Stimulated activated CD8-positive, alpha-beta memory T cell treated with anti-CD3 and anti-CD28 coated beads, Interleukin-4, amount 100 ng/mL, for 1 hour (primary cell): ENCODE data around the gene EEA1.
"Not testable (repeated sequence)": the region's sequence is repeated elsewhere in the genome, so short reads cannot be mapped to it uniquely, and the experiment has no call there.

Experiments used
- DNase-seq, 2 donors: peaks; one replicate each; pipeline ENCODE4 v3.0.0-alpha.2; 2020; ENCODE audit warnings: low read depth in 2 of 2, low spot score in 1 of 2

EEA1 gene

GRCh38 chr12:92928962-92929915 lies at the start of gene EEA1:
TSS of gene EEA1 (minus strand) at chr12:92929295. CDS start at chr12:92929066, 229 bp downstream.
- peak; percentile 89 to 91 for DNase-seq

GRCh38 chr12:92978607-92979006 lies 49.5 kb upstream of the EEA1 start:
- no peak for DNase-seq

DNA sequence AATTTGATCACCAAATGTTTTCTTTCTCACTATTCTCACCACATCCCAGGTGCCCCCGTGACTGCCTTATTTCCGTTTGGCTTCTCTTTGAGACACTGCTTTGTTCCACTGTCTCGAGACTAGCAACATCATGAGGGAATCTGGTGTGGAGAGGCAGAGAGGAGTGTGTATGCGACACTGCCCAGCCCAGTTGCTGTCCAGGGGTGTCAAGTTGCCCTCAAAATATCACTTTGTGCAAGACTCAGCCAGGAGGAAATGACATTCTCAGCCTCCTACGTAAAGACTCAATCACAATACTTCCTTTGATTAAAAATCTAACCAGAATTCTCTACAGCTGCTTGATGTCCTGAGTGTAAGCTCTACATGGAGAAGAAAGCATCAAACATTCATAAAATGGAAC lies 48.2 kb upstream of the EEA1 start:
- DNase-seq: no peak

DNA sequence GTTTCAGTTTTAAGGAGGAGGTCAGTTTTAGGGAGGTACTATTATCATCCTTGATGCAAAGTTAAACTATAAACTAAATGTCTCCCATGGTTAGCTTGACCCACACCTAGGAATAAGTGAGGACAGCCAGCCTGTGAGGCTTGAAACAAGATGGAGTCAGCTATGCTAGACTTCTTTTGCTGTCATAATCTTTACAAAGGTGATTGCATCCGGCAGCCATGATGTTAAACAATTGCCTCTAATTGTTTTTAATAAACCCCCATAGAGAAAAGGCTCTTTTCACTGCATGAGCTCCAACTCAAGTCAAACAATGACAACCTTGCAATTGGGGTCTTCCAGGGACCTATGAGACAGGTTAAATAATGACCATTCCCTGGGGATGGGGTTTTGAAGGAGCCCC lies 45.7 kb upstream of the EEA1 start:
- no peak for DNase-seq

DNA sequence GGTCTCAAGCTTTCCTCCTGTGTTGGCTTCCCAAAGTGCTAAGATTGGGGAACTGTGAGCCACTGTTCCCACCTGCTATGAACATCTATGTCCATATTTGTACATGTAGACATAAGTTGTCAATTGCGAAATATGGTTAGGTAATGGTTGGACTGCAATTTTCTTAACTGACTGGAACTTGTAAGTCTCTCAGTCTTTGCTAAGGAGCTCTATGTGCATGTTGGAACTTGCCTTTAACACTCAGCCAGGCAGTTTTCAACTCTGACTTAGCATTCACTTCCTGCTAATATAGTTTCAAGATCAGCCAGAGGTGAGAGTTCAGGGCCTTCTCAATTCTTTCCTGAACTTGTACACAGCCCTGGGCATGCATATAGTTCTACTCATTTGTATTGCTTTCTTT lies 44.5 kb upstream of the EEA1 start:
- DNase-seq: no peak

- DNase-seq: no peak
Measured at GRCh38 chr12:92971859-92972524, 42.9 kb upstream of the EEA1 start.

GRCh38 chr12:92968176-92968813 lies 39.2 kb upstream of the EEA1 start:
- DNase-seq: no peak

DNA sequence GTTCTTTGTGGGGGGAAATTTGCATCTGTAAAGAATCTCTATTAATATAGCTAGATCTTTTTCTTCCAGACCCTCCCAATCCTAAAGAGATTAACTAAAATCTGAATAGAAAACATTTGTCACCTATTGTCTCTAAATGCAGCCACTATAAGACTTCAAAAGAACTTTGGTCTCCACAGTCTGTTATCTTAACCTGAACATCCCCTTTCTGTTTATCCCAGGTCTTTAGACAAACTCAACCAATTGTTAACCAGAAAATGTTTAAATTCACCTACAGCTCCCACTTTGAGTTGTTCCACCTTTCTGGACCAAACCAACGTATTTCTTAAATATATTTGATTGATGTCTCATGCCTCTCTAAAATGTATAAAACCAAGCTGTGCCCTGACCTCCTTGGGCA lies 35.3 kb upstream of the EEA1 start:
- DNase-seq: not testable (repeated sequence)

GRCh38 chr12:92961949-92962348 lies 32.9 kb upstream of the EEA1 start:
- no peak for DNase-seq

DNA sequence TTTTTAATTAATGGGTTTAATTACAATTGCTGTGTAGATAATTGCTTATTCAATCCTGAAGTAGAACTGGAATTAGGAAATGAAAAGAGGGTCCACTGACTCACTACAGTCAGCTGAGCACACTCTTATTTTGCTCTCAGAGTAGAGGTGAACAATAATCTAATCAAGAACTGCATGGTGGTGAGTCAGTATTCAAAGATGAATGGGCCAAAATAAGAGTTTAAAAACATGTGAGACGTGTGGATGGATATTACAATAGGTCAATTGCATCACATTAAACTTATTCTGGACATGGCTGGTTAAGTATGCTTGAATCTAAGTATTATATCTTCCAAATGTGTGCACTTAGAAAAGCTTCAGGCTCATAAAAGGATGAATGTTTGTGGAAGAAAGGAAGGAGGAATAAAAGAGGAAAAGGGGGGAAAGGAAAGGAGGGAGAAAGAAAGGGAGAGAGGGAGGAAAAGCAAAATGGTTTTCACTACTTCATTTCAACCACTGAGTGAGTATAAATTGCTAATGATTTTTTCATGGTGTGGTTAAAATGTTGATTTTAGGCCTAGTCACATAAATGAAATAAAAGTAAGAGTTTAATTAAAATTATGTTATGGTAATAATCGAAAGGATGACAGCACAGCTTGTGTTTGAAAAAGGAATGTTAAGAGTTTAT lies 27.0 kb upstream of the EEA1 start:
- no peak for DNase-seq

- no peak for DNase-seq
Measured at GRCh38 chr12:92953747-92954146, 24.7 kb upstream of the EEA1 start.

- no peak for DNase-seq
Measured at GRCh38 chr12:92952394-92952793, 23.3 kb upstream of the EEA1 start.

DNA sequence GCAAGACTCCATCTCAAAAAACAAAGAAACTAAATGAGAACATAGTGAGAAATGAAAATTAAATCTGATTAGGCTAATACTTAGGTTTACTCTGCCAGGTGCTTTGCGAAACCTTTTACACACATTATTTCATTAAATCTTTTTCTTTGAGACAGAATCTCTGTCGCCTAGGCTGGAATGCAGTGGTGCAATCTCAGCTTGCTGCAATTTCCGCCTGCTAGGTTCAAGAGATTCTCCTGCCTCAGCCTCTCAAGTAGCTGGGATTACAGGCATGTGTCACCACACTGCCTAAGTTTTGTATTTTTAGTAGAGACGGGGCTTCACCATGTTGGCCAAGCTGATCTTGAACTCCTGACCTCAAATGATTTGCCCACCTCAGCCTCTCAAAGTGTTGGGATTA lies 21.9 kb upstream of the EEA1 start:
- no peak for DNase-seq

- DNase-seq: no peak
Measured at GRCh38 chr12:92950011-92950410, 20.9 kb upstream of the EEA1 start.

DNA sequence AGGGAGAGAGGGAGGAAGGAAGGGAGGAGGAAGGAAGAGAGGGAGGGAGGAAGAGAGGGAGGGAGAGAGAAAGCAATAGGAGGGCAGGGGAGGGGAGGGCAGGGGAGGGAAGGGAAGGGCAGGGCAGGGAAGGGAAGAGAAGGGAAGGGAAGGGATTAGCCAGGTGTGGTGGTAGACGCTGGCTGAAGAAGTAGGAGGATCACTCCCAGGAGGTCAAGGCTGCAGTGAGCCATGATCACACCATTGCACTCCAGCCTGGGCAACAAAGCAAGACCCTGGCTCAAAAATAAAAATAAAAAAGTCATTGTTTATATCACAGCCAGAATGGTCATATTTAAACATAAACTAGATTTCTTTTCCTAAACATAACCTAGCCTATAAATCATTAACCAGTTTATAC lies 20.4 kb upstream of the EEA1 start:
- no peak for DNase-seq

GRCh38 chr12:92947589-92948215 lies 18.6 kb upstream of the EEA1 start:
- no peak for DNase-seq

DNA sequence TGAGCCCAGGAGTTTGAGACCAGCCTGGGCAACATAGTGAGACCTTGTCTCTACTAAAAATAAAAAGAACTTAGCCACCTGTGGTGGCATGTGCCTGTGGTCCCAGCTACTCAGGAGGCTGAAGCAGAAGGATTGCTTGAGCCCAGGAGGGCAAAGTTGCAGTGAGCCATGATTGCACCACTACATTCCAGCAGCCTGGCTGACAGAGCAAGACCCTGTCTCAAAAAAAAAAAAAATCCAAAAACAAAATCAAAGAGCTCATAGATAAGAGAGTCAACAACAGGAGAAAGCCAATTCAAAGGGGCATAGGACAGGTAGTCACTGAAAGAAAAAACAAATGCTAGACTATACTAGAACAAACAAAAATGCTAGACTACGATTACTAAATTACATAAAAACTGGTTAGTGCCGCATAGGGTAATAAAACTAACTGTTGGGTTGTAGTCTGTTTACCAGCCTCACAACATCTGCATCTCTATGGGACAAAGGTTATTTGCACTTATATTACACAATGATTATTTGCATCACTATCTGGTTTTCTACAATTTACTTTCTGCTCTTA lies 16.6 kb upstream of the EEA1 start:
- no peak for DNase-seq

- no peak for DNase-seq
Measured at GRCh38 chr12:92943482-92944250, 14.6 kb upstream of the EEA1 start.

DNA sequence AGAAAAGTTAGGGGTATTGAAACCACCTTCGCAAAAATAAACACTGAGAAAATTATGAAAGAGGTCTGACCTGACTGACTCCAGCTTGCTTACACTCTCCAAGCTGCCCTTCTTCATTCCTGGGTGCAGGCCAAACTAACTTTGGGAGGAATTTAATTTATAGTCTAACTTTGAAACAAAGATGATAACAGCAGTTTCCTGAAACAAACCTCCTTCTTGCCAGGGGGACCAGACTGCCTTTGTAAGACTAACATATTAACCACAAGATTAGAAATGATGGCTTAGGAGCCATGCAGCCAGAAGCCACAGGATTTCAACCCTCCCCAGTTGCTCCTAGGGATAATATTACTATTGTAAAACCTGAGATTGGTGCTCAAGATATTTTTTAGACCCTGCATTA lies 13.8 kb upstream of the EEA1 start:
- no peak for DNase-seq

- DNase-seq: no peak
Measured at GRCh38 chr12:92939116-92939515, 10.0 kb upstream of the EEA1 start.
